Activated CD4-positive, alpha-beta T cell treated with anti-CD3 and anti-CD28 coated beads, Interleukin-2, amount 50 U/mL, for 16 hours (primary cell): ENCODE measurements around the gene YPEL1.
A peak's percentile ranks its signal among the peaks of the same experiment; 100 is the strongest.
"Not testable (repeated sequence)": the region's sequence is repeated elsewhere in the genome, so short reads cannot be mapped to it uniquely, and the experiment has no call there.

ENCODE experiments used
- DNase-seq: peaks from one replicate; pipeline ENCODE4 v3.0.0-alpha.2; 2020

Gene YPEL1

DNA sequence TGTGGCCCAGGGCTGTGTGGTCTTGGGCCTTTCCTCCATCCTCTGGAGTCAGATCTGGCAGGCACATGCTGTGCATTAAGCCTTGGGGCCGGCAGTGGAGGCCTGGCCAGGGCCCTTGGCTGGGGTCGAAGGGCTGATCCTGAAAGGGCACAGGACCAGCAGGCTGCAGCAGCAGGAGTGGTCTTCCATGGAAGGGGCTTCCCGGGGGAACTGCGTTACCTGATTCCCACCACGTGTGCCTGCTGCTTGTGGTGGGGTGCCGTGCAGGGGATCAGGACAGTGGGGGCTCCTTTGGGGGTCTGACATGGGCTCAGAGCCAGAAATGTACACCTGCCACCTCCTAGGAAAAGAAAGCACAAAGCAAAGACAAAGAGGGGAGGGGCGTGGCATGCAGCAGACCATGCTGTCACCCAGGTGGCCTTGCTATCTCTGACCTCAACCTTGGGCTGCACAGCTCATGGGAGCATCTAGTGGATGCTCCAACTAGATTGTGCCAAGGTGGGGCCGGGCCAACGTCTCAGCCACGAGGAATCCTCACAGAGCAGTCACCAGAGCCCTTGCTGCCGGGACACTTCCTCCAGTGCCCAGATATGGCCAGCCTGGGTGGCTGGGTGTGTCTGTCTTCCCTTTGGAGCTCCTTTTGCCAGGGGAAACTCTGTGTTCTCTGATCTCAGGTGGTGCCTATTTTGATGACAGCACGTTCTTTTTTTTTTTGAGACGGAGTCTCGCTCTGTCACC, 17.9 kb upstream of the YPEL1 start:
- DNase-seq: no peak

DNA sequence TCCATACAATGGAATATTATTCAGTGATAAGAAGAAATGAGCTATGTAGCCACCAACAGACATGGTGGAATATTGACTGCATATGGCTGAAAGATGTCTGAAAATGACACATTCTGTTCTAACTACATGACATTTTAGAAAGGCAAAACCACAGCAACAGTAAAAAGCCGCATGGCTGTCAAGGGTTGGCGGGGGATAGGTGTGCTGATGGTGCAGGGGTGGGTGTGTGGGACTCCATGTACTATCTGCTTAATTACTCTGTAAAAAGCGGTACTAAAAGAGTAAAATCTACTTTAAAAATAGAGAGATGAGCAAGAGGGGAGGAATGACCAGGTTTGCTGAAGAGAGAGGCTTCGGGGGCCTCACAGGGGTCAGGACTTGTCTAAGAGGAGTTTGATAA, 16.7 kb upstream of the YPEL1 start:
- DNase-seq: no peak

DNA sequence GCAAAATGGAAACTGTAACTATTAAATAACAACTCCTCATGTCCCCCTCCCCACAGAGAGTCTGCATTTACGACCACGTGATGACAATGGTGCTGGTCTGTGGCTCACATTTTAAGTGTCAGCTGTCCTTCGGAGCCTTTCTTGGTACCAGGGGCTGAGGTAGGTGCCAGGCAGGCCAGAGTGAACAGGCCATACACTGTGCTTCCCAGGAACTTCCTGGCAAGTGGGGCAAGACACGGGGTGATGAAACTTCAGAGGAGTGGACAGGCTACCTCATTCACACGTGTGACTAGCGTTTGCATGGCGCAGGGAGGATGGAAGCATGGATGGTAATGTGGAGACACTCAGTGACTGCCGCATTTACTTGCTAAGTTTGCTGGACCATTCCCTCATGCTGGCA, 10.4 kb upstream of the YPEL1 start:
- DNase-seq: no peak

DNA sequence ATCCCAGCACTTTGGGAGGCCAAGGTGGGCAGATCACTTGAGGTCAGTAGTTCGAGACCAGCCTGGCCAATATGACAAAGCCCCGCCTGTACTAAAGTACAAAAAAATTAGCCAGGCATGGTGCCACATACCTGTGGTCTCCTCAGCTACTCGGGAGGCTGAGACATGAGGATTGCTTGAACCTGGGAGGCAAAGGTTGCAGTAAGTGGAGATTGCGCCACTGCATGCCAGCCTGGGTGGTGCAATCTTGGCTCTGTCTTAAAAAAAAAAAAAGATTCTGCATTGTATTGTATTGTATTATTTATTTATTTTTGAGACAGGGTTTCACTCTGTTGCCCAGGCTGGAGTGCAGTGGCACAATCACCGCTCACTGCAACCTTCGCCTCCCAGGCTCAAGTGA, 9.3 kb upstream of the YPEL1 start:
- DNase-seq: not testable (repeated sequence)

DNA sequence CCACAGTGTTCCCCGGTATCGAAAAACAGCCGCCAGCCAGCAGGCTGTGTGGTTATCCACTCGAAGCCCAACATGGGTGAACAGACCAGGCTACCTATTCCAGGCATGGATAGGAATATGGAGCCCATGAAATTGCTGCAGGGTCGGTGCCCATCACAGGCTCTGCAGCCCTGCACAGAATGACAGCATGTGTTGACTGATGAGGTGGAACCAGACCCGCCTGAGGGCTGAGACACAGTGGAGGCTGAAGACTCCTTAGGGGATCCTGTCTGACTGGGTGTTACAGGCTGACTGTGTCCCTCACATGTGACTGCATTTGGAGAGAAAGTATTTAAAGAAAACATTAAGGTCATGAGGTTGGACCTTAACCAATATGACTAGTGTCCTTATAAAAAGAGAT, 6.2 kb upstream of the YPEL1 start:
- no peak for DNase-seq

DNA sequence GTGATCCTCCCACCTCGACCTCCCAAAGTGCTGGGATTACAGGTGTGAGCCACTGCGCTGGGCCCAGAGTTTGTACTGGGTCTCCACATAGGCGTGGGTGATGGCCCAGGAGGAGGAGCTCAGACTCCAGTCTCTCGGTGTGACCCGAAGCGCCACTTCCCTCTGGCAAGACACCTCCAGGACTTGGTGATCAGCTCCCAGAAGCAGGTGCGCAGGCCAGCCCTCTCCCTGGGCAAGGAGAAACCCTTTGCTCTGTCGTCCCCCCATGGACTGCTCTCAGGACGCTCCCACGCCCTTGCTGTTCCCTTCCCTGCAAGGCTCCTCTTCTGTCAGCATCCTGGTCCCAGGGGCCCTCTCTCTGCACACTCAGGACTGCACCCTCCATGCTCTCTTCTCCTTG, 5.5 kb upstream of the YPEL1 start:
- no peak for DNase-seq

DNA sequence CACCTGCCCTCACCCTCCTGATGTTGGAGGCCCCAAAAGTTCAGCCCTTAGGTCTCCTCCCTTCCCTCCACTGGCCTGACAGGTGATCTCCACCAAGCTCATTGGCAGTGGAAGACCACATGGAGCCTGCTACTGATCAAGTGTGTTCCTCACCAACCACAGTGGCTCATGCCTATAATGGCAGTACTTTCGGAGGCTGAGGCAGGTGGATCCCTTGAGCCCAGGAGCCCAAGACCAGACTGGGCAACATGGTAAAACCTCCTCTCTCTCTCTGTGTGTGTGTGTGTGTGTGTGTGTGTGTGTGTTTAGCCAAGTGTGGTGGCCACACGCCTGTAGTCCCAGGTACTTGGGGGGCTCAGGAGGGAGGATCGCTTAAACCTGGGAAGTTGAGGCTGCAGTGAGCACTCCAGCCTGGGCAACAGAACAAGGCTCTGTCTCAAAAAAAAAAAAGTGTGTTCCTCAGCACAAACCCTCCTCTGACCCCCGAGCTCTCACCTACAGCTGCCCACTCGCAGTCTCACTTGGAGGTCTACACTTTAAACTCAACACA, 4.3 kb upstream of the YPEL1 start:
- DNase-seq: no peak

DNA sequence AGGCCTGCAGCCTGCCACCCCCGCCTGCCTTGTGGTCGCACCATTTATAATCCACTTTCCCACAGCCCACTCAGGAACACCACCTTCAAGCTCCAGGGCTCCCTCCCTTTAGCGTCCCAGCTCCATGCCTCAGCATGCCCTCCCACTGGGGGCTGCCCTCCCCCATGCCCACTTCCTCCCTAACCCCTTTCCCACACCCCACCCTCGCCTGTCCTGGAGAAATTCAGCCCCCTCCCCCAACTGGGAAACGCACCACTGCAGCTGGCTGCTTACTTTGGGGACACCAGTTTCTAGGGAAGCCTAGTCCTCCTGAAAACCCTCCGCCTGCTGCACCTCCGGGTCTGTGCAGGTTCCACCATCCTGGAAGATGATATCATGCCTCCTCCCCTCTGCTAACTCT, 3.4 kb upstream of the YPEL1 start:
- DNase-seq: no peak

DNA sequence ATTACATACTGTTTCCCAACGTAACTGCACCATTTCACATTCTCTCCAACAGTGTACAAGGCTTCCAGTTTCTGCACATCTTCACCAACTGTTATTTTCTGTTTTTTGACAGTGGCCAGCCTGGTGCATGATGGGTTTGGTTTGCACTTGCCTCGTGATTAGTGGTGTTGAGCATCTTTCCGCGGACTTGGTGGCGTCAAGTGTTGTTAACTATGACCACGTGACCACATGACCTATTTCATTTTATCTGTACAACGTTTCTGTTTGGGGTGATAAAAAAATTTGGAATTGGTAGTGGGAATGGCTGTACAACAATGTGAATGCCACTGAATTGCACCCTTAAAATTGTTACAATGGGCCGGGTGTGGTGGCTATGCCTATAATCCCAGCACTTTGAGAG, 2.5 kb upstream of the YPEL1 start:
- DNase-seq: no peak

DNA sequence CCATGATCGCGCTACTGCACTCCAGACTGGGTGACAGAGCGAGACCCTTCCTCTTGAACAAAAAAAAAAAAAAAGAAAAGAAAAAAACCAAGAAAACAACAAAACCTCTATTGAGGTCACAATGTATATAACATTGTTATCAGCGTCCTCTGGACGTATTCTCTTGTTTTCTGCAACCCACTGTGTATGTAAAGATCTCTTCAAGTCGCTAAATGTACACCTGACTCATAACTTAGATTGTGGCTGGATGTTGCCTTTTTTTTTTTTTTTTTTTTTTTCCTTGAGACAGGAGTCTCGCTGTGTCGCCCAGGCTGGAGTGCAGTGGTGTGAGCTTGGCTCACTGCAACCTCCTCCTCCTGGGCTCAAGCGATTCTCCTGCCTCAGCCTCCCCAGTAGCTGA, 1.4 kb upstream of the YPEL1 start:
- no peak for DNase-seq

DNA sequence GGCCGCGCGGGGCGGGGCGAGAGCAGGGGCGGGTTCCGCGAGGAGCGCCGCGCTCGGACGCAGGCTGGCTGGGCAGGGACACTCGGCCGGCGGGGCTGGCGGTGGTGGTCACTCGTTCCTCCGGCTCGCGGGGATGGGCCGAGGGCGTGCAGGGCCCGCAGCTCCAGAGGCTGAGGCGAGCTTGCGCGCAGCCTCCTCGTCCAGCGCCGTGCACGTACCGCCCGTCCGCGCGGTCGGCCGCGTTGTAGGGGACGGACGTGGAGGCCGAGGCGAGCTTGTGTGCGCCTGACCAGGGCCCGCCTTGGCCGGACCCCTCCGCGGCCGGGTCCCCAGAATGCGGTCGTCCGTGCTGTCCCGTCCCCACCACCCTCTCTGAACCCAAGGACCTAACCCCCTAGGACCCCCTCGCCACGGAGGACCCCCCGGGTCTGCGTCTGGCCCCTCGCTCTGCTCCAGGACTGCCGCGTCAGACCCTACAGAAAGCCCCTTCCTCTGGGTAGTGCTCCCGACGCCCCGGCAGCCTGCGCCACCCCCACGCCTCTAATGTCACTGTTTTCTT, 569 bp upstream of the YPEL1 start:
- no peak for DNase-seq

DNA sequence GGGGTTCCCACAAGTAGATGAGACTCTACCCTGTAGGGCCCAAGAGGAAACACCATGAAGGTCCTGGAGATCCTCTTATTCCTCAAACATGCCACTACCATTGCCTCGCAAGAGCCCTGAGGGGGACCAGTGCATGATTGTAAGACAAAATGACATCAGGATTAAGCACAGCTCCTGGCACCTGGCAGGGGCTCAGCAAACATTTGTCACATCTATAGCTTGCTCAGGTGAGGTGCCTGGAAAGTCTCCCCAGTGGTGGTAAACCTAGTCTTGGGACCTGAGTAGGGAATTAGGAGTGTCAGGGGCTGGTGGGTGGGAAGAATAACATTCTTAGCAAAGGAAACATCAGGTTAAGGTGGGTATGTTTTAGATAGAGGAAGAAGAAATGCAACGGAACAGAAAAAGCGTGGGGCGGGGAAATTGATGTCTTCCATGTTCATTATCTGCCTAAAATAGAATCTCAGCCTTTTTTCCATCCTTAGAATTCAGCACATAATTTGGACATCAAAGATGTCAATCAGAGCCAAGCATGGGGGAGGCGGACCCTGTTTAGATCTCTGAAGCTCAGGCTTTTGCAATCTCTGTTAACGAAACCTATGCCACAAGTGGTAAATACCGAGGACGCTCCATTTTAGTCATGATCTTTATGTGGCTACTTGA, 924 bp downstream of the YPEL1 start:
- DNase-seq: peak; percentile 47

DNA sequence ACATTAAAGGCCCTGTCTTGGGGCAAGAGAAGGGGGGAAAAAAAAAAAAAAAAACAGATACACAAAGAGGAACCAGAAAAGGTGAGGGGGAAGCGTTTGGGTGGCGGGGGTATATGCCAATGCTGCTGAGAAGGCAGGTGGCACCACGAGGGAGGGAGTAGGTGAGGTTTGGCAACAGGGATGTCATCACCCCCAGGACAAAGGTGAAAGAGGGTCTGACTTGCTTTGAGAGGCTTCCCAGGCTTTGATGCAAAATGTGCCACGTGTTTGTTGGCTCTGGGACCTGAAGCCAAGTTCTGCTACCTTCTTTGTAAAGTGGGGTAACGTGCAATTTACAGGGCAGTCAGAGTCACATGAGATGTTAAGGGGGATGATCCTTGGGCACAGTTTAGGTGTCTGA, 4.1 kb downstream of the YPEL1 start:
- no peak for DNase-seq

DNA sequence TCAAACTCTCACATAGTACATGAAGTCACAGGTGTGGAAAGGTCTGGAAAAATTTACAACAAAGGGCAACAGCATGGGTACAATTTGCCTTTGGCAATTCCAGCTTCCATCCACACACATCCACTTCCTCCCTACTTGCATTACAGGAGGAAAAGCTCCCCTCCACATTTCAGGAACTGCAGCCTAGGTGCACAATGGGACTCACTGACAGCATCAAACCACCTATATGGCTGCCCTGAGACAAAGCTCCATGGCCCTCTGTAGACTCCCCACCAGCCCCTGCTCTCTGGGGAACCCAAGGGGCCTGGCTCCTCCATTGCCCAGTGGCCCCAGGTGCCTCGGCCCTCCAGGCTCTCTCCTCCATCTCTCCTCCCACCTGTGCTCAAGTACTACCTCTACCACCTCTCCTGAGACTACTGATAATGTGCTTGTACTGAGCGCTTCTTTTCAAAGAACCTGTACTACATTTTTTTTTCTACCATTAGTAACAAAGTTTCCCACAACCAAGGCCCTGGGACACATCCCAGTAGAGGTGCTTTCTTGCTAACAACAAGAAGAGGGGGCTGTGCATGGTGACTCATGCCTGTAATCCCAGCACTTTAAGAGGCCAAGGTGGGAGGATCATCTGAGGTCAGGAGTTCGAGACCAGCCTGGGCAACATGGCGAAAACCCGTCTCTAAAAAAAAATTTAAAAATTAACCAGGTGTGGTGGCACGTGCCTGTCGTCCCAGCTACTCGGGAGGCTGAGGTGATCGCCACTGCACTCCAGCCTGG, 4.9 kb downstream of the YPEL1 start:
- DNase-seq: no peak

DNA sequence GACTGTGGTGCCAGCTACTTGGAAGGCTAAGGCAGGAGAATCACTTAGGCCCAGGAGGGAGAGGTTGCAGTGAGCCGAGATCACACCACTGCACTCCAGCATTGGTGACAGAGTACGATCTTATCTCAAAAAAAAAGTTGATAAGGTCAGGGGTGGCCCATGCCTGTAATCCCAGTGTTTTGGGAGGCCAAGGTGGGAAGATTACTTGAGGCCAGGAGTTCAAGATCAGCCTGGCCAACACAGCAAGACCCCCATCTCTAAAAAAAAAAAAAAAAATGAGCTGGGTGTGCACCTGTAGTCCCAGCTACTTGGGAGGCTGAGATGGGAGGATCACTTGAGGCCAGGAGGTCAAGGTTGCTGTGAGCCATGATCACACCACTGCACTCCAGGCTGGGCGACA, 6.4 kb downstream of the YPEL1 start:
- DNase-seq: not testable (repeated sequence)

DNA sequence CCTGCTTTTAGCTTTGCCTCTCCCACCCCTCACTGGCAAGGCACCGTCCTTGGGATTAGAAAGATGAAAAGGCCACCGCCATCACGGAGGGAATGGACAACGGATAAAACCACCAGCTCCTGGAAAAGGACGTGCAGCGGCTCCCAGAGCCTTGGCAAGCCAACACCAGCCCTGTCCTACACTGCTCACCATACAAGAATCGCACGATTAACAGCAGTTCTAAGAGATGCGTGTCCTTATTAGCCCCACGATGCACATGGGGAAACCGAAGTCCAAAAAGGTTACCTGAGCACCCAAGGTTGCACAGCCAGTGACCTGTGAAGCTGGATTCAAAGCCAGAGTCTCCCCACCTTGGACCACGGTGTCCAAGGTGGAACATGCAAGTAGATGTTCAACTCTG, 7.3 kb downstream of the YPEL1 start:
- no peak for DNase-seq

DNA sequence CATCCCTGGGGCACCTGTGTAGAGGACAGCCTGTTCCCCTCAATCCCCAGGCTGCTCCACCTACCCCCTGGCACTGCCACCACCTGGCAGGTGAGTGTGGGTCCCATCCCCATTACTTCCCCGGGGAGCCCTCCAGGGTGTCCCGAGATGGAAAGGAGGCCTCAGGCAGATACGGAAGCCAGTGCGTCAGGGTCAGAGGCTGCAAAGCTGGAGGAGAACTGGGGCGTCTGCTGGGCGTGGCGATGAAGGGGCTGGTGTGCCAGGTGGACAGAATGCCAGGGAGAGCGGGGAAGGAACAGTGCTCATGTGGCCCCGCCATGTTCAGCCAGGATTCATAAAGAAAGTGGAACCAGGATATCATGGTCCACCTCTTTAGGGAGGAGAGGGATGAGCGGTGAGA, 7.8 kb downstream of the YPEL1 start:
- DNase-seq: no peak

DNA sequence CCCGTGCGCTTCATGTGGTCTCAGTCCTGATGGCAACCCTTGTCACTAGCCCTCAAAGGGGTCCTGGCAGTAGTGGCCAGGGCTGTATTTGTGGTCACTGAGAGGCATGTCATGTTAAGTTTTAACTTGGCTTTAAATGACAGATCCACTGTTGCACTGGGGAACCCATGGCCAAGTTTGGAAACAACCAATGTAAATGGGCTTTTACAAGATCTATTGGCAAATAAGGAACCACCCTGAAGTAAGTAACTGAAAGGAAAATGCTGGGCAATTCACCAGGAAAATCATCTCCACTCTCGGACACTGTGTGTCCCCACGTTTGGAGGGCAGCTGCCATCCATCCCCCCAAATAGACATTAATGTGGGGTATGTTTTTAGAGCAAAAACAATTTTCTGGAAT, 8.4 kb downstream of the YPEL1 start:
- no peak for DNase-seq

DNA sequence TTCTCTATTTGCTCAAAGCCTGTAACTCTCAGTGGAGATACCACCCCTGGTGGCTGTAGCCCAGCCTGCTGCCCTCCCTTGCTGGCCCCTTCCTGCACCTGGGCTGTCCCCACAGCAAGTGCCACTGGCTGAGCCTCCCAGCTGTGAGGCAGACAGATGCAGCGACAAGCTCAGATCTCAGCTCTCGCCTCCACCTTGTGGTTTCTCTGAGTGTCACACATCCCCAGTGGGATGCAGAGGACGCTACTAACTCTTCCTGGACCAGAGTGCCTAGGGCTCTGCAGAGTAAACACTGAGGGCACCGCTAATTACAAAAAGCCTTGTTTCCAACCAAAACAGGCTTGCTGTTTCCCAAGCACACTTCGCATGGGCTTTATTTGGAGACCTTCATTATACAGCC, 8.9 kb downstream of the YPEL1 start:
- peak; percentile 59 for DNase-seq

DNA sequence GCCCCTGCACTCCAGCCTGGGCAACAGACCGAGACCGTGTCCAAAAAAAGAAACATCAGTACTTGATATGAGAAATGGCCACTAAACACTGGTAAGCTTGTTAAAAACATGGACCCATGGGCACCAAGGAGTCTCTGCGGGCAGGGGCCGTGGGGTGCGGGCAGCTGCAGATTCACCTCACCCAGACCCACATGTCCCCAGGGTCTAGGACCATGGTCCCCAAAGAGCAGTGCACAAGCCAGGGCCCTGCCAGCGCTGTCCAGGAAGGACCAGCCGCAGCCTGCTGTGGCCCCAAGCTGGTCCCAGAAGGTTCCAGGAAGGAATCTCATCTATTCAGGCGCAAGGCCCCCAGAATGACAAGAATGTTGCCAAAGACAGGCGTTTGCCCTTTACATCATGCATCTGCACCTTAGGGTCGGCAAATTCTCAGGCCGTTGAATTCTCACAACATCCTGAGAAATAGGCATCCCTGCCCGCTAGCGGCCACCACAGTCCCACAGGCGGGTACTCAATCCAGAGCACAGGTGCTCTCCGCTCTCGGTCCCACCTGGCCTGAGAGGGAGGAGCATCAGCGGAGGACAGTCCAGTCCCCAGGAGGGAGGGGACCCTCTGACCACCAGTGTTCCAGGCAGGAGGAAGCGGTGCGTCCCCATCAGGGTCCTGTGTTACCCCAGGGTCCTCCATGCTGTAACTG, 9.5 kb downstream of the YPEL1 start:
- no peak for DNase-seq

DNA sequence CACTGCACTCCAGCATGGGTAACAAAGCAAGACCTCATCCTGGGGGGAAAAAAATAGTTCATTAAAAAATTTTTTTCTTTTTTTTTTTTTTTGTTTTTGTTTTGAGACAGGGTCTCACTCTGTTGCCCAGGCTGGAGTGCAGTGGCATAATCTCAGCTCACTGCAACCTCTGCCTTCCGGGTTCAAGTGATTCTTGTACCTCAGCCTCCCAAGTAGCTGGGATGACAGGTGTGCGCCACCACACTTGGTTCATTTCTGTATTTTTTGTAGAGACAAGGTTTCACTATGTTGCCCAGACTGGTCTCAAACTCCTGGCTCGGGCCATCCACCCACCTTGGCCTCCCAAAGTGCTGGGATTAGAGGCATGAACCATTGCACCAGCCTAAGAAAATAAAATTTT, 11.1 kb downstream of the YPEL1 start:
- DNase-seq: not testable (repeated sequence)

DNA sequence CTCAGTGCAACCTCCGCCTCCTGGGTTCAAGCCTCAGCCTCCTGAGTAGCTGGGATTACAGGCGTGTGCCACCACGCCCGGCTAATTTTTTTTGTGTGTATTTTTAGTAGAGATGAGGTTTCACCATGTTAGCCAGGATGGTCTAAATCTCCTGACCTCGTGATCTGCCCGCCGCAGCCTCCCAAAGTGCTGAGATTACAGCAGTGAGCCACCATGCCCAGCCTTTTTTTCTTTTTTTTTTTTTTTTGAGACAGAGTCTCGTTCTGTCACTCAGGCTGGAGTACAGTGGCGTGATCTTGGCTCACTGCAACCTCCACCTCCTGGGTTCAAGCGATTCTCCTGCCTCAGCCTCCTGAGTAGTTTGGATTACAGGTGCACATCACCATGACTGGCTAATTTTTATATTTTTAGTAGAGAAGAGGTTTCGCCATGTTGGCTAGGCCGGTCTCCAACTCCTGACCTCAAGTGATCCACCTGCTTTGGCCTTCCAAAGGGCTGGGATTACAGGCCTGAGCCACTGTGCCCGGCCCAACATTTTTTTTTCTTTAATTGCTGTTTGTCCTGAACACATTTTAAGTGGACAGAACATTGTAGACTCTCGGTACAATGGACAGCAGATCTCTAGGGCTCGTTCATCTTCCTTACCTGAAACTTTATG, 14.3 kb downstream of the YPEL1 start:
- not testable (repeated sequence) for DNase-seq
